HG02678 (cell line): Measurements from ENCODE around the gene XCL2.
A peak's percentile ranks its signal among the peaks of the same experiment; 100 is the strongest.
"Not testable (repeated sequence)": the region's sequence is repeated elsewhere in the genome, so short reads cannot be mapped to it uniquely, and the experiment has no call there.

Source experiments
- ATAC-seq: cut with Tn5 transposase; IDR thresholded peaks from one replicate; pipeline ENCODE4 v1.9.1; 2021; ENCODE audit warnings: mild to moderate bottlenecking, moderate library complexity; ENCODE audit not compliant: unreplicated experiment

Gene XCL2

GRCh38 chr1:168560370-168560769 lies 16.6 kb upstream of the XCL2 start:
- no peak for ATAC-seq

- ATAC-seq = no peak
These were observed 12.8 kb upstream of the XCL2 start for GRCh38 chr1:168556647-168557046.

GRCh38 chr1:168555508-168556046 lies 11.8 kb upstream of the XCL2 start:
- no peak for ATAC-seq

GRCh38 chr1:168554603-168555483 lies 11.0 kb upstream of the XCL2 start:
- ATAC-seq = no peak

GRCh38 chr1:168553680-168554553 lies 10.1 kb upstream of the XCL2 start:
- ATAC-seq = peak; percentile 44

- ATAC-seq = no peak
These were observed 9.2 kb upstream of the XCL2 start for GRCh38 chr1:168552961-168553360.

- no peak for ATAC-seq
These were observed 7.9 kb upstream of the XCL2 start for GRCh38 chr1:168551688-168552087.

GRCh38 chr1:168550971-168551370 lies 7.2 kb upstream of the XCL2 start:
- ATAC-seq = no peak

GRCh38 chr1:168546553-168546895 lies 2.7 kb upstream of the XCL2 start:
- ATAC-seq = not testable (repeated sequence)

GRCh38 chr1:168545678-168546552 lies 2.1 kb upstream of the XCL2 start:
- not testable (repeated sequence) for ATAC-seq

- ATAC-seq = not testable (repeated sequence)
These were observed 819 bp downstream of the XCL2 start for GRCh38 chr1:168542978-168543377.

GRCh38 chr1:168540798-168541197 lies 3.0 kb downstream of the XCL2 start:
- not testable (repeated sequence) for ATAC-seq

GRCh38 chr1:168535536-168535935 lies 8.3 kb downstream of the XCL2 start:
- peak; percentile 91 for ATAC-seq

- ATAC-seq = no peak
These were observed 12.0 kb downstream of the XCL2 start for GRCh38 chr1:168531615-168532345.

- no peak for ATAC-seq
These were observed 14.3 kb downstream of the XCL2 start for GRCh38 chr1:168529518-168529917.

- ATAC-seq = no peak
These were observed 22.3 kb downstream of the XCL2 start for GRCh38 chr1:168521401-168522000.

GRCh38 chr1:168520832-168521231 lies 23.0 kb downstream of the XCL2 start:
- no peak for ATAC-seq

GRCh38 chr1:168520052-168520751 lies 23.6 kb downstream of the XCL2 start:
- no peak for ATAC-seq

GRCh38 chr1:168518813-168519212 lies 25.0 kb downstream of the XCL2 start:
- no peak for ATAC-seq
